GM12878 (cell line): ENCODE measurements around the gene KDM4D.

Experiments
- CBX3 ChIP-seq: fragments of 200-600 bp; sonication (generic); IDR thresholded peaks from 2 replicates; pipeline ENCODE4 v1.6.1; 2016; ENCODE audit warnings: low read depth, borderline replicate concordance
- CEBPB ChIP-seq, 2 experiments: fragments of 150-350 bp in 1 of 2; IDR thresholded peaks; 2 replicates each; pipeline ENCODE4 v1.6.1; 2012 to 2014; ENCODE audit warnings: low read depth in 2 of 2, low read length in 2 of 2, borderline replicate concordance in 1 of 2, inconsistent platforms in 1 of 2
- POLR2A ChIP-seq: IDR thresholded peaks from 2 replicates; pipeline ENCODE4 v1.6.1; 2011; ENCODE audit warnings: low read depth, mild to moderate bottlenecking, low read length
- POLR2AphosphoS5 ChIP-seq: IDR thresholded peaks from 2 replicates; pipeline ENCODE4 v1.6.1; 2011; ENCODE audit warnings: mild to moderate bottlenecking, low read length, inconsistent platforms
- SMAD1 ChIP-seq: fragments of 450-650 bp; IDR thresholded peaks from 2 replicates; pipeline ENCODE4 v1.6.1; 2018; ENCODE audit warnings: mild to moderate bottlenecking, low read depth; ENCODE audit not compliant: partially characterized antibody
- SP1 ChIP-seq: IDR thresholded peaks from one replicate; pipeline ENCODE4 v1.6.1; 2011; ENCODE audit warnings: low read depth, low read length
- STAT1 ChIP-seq: fragments of 450-650 bp; conservative IDR thresholded peaks from 2 replicates; pipeline ENCODE4 v1.6.1; 2014; ENCODE audit warnings: antibody characterized with exemption, mild to moderate bottlenecking
- TARDBP ChIP-seq: IDR thresholded peaks from 2 replicates; pipeline ENCODE4 v1.6.1; 2016; ENCODE audit warnings: borderline replicate concordance
- TBL1XR1 ChIP-seq: IDR thresholded peaks from 2 replicates; pipeline ENCODE4 v1.6.1; 2012; ENCODE audit warnings: low read depth, low read length, improper control_type of control experiment
- TF ChIP-seq, protein P1 (sequence below), 3 experiments: IDR thresholded peaks in 2 of 3; conservative IDR thresholded peaks in 1 of 3; 2 replicates each; pipeline ENCODE4 v1.5.1; 2011; ENCODE audit warnings: low read depth in 3 of 3, low read length in 3 of 3, mild to moderate bottlenecking in 3 of 3, control low read depth in 2 of 3, moderate library complexity in 2 of 3, inconsistent platforms in 1 of 3, mixed read lengths in 1 of 3; ENCODE audit not compliant: control insufficient read depth in 2 of 3, insufficient read depth in 1 of 3; ENCODE audit errors: extremely low read depth in 1 of 3

DNA sequence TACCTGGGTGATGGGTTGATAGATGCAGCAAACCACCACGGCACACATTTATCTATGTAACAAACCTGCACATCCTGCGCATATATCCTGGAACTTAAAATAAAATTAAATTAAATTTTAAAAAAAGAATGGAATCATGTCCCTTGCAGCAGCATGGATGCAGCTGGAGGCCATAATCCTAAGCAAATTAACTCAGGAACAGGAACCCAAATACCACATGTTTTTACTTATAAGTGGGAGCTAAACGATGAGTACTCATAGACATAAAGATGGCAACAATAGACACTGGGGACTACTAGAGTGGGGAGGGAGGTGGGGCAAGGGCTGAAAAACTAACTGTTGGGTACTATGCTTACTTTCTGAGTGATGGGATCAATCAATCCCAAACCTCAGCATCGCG lies 41.0 kb upstream of the KDM4D start:
- TF ChIP-seq STAT1: no peak
- no peak for TF ChIP-seq POLR2A
- no peak for TF ChIP-seq TARDBP
- TF ChIP-seq CBX3: no peak
- TF ChIP-seq, protein P1, sequence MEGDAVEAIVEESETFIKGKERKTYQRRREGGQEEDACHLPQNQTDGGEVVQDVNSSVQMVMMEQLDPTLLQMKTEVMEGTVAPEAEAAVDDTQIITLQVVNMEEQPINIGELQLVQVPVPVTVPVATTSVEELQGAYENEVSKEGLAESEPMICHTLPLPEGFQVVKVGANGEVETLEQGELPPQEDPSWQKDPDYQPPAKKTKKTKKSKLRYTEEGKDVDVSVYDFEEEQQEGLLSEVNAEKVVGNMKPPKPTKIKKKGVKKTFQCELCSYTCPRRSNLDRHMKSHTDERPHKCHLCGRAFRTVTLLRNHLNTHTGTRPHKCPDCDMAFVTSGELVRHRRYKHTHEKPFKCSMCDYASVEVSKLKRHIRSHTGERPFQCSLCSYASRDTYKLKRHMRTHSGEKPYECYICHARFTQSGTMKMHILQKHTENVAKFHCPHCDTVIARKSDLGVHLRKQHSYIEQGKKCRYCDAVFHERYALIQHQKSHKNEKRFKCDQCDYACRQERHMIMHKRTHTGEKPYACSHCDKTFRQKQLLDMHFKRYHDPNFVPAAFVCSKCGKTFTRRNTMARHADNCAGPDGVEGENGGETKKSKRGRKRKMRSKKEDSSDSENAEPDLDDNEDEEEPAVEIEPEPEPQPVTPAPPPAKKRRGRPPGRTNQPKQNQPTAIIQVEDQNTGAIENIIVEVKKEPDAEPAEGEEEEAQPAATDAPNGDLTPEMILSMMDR (IDR thresholded peaks at IDR 0.05 in 2 of 3, conservative IDR thresholded peaks at IDR 0.05 in 1 of 3; ENCODE audit: control insufficient read depth in 2 of 3, extremely low read depth in 1 of 3, insufficient read depth in 1 of 3, low read depth in 3 of 3, low read length in 3 of 3): no peak
- TF ChIP-seq CEBPB (IDR thresholded peaks at IDR 0.05; ENCODE audit: borderline replicate concordance in 1 of 2, low read depth in 2 of 2, low read length in 2 of 2): no peak
- no peak for TF ChIP-seq TBL1XR1
- TF ChIP-seq SP1: no peak
- TF ChIP-seq POLR2AphosphoS5: no peak
- TF ChIP-seq SMAD1: no peak
